MG63 (cell line): ENCODE results near the gene RUNX3. TPM values are rescaled to one million over a fixed set of nuclear protein-coding genes. Genes with fewer than 3 reads are reported as not detected.

Experiments used
- DNase-seq: peaks from one replicate; pipeline ENCODE4 v3.0.0-alpha.2; 2020
- H3K27me3 ChIP-seq: fragments of 250-450 bp; sonication (Bioruptor Pico); 2 replicates; pipeline ENCODE4 v1.5.1; 2020; ENCODE audit warnings: mild to moderate bottlenecking, moderate library complexity
- H3K36me3 ChIP-seq: fragments of 250-450 bp; sonication (Bioruptor Pico); 2 replicates; pipeline ENCODE4 v1.5.1; 2020; ENCODE audit warnings: mild to moderate bottlenecking, moderate library complexity
- H3K4me3 ChIP-seq: fragments of 250-450 bp; sonication (Bioruptor Pico); 2 replicates; pipeline ENCODE4 v1.5.1; 2020; ENCODE audit warnings: mild to moderate bottlenecking, moderate library complexity
- H3K9me3 ChIP-seq: fragments of 250-450 bp; sonication (Bioruptor Pico); 2 replicates; pipeline ENCODE4 v1.5.1; 2020; ENCODE audit warnings: mild to moderate bottlenecking, moderate library complexity
- total RNA-seq: library from RNA; depleted of rRNA; stranded (reverse); fragments of >200 nt; shearing (Covaris generic); gene quantifications from 2 replicates; pipeline ENCODE4 v1.2.3, GENCODE V29; 2014; ENCODE audit warnings: low replicate concordance

The RUNX3 gene
- total RNA-seq, 1 experiment from 2014 or later: 5.8 TPM

DNA sequence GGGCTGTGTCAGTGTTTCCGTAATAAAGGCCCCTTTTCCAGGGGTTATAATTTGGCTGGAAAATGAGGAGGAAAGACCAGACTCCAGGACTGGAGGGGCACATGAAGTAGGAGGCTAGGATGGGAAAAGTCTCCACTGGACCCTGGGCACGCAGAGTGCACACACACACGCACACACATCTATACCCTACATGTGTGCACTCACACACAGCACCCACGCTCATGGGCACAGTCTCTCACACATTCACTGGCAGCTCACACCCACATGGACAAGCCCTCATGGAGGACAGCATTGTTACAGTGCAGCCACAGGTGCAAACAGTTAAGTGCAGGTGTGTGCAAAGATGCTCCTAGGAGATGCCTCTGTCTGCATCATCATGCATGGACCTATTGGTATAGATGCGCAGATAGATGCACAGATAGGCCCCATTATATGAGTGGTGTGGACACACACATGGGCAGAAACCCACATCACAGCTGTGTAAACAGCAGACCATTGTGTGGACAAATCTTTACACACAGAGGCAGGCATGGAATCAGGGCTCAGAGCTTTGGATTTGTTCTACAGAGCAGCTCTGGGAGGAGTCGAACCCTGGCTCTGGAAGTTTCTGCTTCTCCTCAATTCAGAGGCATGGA is 9.1 kb upstream of the RUNX3 start:
- Histone ChIP-seq H3K27me3 (no peaks in the 10 kb centered on the region), H3K9me3 (no peaks in the 10 kb centered on the region), H3K4me3 (no peak overlapping the region), H3K36me3 (no peaks in the 10 kb centered on the region)
- no peak for DNase-seq

DNA sequence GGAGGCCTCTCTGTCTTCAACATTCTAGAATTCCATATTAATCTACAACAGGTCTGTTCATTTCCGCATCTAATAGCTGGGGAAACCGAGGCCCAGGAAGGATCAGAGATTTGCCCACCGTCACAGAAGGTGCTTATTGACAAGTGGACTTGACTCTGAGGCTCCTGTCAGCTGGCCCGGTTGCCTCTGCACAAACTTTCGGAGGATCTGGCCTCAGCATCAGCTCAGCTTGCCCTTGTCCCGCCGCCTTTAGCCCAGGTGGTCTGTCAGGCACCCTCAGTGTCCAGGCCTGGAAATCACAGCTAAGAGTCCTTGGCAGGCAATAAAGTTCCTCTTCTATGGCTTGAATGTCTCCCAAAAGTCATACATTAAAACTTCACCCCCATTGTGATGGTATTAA is 8.2 kb upstream of the RUNX3 start:
- DNase-seq: no peak
- Histone ChIP-seq H3K4me3 (no peak overlapping the region), H3K27me3 (no peaks in the 10 kb centered on the region)

DNA sequence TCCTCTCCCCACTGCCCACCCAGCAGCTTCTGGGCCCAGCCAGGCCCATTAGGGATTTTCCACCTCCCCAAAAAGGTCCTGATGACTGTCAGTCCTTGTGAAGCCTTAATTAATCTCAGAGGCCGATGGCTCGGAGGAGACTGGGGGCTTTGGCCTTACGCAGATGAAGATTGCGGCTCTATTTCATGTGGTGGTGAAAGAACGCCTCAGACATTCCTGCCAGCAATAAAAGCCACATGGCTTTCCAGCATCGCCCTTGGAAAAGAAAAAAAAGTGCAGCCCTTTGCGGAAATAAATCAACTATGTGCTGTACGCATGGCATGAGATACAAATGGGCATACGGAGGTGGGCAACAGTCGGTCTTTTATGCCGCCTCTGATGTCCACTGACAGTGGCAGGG is 6.6 kb upstream of the RUNX3 start:
- no peak for DNase-seq
- no peaks in the 10 kb centered on the region for H3K27me3 ChIP-seq

More for the DNA sequence above, 8.2 kb upstream of the RUNX3 start:
- H3K36me3 ChIP-seq: no peaks in the 10 kb centered on the region
- H3K9me3 ChIP-seq: no peaks in the 10 kb centered on the region

DNA sequence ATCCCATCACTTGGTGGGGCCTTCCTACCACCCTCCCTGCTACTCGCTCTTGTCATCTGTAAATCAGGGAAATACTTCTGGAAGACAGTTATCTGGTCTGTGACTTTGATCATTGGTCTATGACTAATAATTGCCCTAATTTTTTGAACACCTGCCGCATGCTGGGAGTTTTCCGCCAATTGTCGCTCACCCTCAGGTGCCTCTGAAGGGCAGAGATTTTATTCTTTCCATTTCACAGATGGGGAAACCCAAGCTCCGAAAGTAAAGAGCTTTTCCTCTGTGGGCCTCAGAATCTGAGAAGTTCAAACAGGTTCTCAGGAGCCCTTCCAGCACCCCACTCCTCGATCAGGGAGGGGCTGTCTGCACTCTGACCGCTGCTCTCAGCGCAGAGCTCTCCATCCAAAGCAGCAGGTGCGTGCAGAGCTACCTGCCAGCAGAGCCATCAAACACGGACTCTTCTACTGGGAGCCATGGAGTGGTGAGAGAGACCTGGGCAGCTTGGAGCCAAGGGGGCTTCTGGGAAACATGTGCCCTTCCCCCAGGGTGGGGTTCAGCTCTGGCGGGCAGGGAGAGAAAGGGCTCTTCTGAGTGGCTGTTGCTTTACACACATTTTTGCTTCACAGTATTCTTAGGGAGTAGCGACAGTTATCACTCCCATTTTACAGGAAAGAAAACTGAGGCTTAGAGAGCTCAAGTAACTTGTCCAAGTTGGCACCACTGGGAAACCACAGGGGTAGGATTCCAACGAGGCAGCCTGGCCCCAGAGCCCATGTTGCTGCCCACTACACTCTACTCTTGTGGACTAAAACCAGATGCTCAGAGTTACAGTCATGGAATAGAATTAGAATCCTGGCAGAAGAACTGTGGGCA is 5.8 kb upstream of the RUNX3 start:
- DNase-seq: no peak

More for the DNA sequence above, 6.6 kb upstream of the RUNX3 start:
- no peaks in the 10 kb centered on the region for H3K9me3 ChIP-seq
- H3K4me3 ChIP-seq: no peak overlapping the region
- H3K36me3 ChIP-seq: no peaks in the 10 kb centered on the region

DNA sequence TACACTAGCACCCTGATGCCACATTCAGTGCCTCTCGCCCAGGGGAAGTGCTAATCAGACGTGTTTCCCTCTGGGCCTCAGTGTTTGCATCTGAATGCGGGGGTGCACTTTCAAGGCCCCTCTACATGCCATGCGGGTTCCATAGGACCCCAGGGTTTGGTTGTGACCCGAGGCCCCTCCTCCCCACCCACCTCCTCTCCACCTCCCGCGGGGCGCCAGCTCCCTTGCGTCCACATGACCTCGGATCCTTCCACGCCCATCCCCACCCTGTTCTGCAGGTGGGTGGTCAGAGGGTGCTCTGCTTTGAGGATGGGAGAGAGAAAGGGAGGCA is 5.1 kb upstream of the RUNX3 start:
- Histone ChIP-seq H3K4me3 (no peak overlapping the region), H3K36me3 (no peaks in the 10 kb centered on the region), H3K27me3 (no peaks in the 10 kb centered on the region), H3K9me3 (no peaks in the 10 kb centered on the region)
- DNase-seq: no peak

More for the DNA sequence above, 5.8 kb upstream of the RUNX3 start:
- H3K27me3 ChIP-seq: no peaks in the 10 kb centered on the region
- H3K9me3 ChIP-seq: no peaks in the 10 kb centered on the region
- no peaks in the 10 kb centered on the region for H3K36me3 ChIP-seq
- no peak overlapping the region for H3K4me3 ChIP-seq

DNA sequence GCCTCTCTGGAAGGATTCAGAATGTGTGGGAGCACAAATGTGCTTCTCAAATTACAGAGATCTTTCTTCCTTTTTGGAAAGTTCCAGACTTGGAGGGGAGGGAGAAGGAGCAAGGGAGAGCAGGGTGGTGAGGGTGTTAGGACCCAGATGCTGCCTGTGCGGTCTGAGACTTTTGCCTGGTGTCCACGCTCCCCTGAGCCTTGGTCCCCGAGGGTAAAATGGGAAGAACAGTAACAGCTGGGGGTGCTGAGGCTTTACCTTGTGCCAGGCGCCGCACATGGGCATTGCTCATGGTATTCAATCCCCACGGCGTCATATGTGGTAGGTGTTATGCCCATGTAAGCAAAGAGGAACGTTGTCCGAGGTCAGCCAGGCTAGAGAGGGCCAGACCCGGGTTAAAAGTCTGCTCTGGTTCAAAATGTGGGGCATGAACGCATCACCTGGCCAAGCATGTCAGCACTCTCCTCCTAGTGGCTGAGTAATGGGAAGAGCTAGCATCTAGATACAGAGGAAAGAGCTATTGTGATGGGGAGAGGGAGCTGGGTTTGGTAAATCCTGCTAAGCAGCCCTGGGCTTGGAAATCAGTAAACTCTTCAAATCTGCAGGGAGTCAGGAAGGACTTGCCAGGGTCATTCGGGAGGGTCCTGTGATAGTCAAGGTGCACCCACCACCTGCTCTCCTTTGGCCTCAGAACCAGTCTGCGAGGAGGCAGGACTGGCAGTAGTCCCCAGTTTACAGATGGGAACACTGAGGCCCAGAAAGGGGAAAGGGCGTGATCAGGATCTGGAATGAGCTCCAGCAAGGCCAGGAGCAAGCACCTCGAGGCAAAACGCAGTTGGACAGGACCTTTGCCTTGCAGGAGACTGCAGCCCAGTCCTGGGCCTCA is 4.5 kb upstream of the RUNX3 start:
- H3K4me3 ChIP-seq: no peak overlapping the region
- H3K36me3 ChIP-seq: no peaks in the 10 kb centered on the region
- no peak for DNase-seq
- no peaks in the 10 kb centered on the region for H3K9me3 ChIP-seq
- H3K27me3 ChIP-seq: no peaks in the 10 kb centered on the region

DNA sequence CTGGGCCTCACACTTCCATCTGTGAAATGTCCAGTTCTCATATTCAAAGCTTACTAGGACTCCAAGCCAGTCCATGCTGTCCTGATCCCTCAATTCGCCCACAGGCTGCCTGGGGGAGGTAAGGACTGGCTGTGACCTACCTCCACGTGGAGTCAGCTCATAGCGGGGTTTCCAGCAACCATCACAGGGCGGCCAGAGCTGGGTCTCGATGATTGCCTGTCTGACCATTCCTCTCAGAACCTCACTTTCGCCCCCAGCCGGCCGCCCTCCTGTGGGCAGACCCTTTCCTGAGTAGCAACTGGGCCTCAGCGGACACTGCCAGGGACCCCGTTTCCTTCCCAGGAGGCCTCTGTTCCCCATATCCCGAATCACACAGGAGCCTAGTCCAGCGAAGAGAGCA is 3.4 kb upstream of the RUNX3 start:
- DNase-seq: no peak

DNA sequence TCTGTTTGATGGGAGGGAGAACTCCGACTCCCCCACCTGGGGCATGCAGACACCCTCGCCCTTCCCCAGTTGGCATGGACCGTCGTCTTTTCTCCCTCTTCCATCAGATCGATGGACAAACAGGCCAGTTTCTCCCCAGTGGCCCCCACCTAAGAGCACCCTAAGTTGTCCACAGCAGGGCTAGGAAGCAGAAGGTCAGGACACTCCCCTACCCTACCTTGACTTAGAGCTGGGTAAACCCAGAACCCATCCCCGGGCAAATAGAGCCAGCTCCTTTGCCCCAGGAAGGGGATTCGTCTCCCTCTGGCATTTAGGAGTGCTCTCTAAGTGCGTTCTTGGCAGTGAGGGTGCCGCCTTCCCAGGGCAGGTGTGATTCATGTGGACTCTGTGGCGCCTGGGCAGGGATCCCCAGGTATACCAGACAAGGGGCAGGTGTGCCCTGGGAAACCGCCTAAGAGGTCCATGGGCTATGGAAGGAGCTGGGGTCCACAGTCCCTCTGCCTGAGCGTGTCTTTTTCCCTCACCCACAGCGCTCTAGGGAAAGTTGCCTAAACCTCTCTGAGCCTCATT is 2.7 kb upstream of the RUNX3 start:
- no peak for DNase-seq
- Histone ChIP-seq H3K36me3 (no peaks in the 10 kb centered on the region), H3K27me3 (no peaks in the 10 kb centered on the region), H3K9me3 (no peaks in the 10 kb centered on the region), H3K4me3 (no peak overlapping the region)

More for the DNA sequence above, 3.4 kb upstream of the RUNX3 start:
- Histone ChIP-seq H3K4me3 (no peak overlapping the region), H3K27me3 (no peaks in the 10 kb centered on the region), H3K36me3 (no peaks in the 10 kb centered on the region), H3K9me3 (no peaks in the 10 kb centered on the region)

DNA sequence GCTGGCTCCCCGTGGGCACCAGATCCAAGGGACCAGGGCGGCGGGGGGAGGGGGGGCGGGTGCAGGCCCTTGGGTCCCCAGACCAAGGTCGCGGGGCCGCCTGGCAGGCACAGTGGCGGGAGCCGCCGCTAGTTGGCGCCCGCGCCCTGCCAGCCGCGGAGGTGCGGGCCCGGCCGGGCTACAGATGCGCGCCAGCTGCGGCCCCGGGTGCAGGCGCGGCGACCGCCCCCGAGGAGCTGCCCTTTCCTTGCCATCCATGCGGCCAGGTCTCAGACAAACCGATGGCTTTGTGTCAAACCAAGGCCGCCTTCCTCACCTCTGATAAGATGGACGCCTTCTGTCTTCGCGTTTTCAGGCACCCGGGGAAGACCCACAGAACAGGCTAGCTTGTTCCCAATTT is 2.2 kb upstream of the RUNX3 start:
- Histone ChIP-seq H3K27me3 (no peaks in the 10 kb centered on the region), H3K9me3 (no peaks in the 10 kb centered on the region), H3K4me3 (no peak overlapping the region), H3K36me3 (peaks cover 2% of the 10 kb centered on the region; the same call in 1 of the 2 replicates)
- DNase-seq: no peak

DNA sequence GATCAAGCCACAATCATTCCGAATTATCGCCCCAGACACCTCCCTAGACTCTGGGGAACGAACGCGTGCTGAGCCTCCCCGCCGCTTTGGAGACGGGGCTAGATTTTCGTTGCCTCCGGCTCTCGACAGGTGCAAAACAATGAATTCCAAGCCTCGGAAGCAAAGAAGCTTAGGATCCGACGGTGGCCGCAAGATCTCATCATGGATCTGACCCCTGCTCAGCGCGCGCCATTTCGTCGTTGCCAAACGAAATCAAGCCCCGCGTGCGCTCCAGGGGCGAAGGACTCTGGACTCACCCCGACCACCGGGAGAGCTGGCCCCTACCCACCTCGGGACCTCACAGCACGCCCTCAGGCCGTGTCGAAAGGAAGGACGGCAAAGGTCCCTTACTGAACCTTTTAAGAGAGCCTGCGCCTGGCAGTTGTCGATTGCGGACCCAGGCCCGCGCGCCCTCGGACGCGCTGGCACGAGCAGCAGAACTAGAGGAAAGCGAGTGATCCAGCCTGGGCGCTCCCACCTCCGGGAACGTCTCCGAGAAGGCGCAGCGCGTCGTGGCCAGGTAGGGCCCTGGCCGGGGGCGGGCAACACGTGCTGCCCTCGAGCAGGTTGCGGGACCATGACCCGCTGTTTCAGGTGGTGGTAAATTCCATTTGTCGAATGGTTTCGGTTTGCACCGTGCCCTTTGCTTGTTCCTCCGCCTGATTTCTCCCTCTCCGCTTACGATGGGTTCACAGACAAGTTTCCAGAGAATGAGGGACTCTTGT is 1.6 kb upstream of the RUNX3 start:
- no peaks in the 10 kb centered on the region for H3K9me3 ChIP-seq
- H3K4me3 ChIP-seq: no peak overlapping the region
- no peak for DNase-seq
- H3K27me3 ChIP-seq: no peaks in the 10 kb centered on the region
- H3K36me3 ChIP-seq: peaks cover 8% of the 10 kb centered on the region

DNA sequence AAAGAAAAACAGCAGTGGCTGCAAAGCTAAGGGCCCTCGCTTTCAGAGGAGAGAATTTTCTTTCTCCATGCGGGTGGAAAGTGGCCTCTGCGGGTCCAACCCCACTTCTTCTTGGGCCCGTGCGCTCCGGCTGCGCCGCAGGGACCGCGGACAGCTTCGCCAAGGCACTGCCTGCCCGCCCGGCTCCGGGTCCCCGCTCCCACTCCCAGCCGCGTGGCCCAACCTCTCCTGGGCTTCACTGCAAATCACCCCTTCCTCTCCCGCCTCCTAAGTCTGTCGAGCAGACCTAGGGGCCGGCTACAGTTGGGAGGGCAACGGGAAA is 1.0 kb upstream of the RUNX3 start:
- peaks cover 13% of the 10 kb centered on the region for H3K36me3 ChIP-seq
- H3K27me3 ChIP-seq: no peaks in the 10 kb centered on the region
- no peak overlapping the region for H3K4me3 ChIP-seq
- no peaks in the 10 kb centered on the region for H3K9me3 ChIP-seq
- DNase-seq: no peak

DNA sequence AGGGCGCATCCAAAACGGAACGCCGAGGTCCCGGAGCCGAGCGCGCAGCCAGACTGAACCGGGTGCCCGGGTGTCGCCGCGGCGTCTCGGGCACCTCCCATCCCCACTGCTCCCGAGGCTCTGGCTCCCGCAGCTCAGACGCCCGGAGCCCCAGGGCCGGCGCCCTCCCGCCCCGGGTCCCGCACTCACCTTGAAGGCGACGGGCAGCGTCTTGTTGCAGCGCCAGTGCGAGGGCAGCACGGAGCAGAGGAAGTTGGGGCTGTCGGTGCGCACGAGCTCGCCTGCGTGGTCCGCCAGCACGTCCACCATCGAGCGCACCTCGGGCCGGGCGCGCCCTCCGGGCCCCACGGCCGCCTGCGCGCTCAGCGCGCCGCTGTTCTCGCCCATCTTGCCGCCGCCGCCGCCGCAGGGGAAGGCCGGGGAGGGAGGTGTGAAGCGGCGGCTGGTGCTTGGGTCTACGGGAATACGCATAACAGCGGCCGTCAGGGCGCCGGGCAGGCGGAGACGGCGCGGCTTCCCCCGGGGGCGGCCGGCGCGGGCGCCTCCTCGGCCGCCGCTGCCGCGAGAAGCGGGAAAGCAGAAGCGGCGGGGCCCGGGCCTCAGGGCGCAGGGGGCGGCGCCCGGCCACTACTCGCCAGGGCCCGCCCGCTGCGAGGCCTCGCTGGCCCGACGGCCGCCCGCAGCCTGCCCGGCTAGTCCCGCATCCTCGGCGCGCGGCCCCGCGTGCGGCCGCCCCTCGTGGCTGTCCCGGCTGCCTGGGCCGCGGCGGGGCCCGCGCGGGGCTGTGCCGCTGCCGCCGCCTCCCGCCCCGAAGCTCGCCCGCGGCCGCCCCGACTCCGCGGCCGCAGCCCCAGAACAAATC is 447 bp downstream of the RUNX3 start:
- Histone ChIP-seq H3K27me3 (no peaks in the 10 kb centered on the region), H3K36me3 (peaks cover 18% of the 10 kb centered on the region), H3K4me3 (peak overlapping the region; percentile 65), H3K9me3 (no peaks in the 10 kb centered on the region)
- DNase-seq: peak; percentile 54

DNA sequence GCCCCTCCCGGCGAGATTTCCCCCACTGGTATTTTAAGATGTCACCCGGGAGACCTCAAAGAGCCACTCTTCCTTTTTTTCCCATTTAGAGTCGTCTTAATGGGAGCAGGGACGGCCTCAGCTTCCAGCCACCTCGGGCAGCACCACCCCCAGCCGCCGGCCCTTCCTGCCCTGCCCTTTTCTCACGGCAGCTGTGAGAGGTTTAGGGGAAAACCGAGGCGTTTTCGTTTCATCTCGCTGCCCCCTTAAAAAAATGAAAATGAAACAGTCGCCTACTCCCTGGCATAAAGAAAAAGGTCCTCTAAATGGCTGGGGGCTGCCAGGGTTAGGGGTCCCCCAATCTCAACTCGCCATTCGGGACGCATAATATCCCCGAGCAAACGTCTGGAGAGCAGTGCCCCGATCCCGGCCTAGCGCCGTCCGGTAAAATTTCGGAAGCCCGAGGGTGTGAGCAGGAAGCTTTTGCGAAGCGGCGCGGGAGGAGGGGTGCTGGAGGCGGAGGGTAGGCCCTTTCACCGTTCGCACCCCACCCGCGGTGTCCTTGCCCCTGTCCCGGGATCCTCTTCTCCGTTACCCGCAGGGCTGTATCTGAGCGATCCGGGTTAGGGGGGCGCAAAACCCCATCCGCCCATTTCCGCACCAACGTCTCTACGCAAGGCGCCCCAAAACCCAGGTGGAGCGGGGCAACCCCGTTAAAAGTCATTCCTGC is 1.2 kb downstream of the RUNX3 start:
- Histone ChIP-seq H3K36me3 (peaks cover 18% of the 10 kb centered on the region), H3K9me3 (no peaks in the 10 kb centered on the region), H3K27me3 (no peaks in the 10 kb centered on the region), H3K4me3 (peak overlapping the region; percentile 65)
- peak; percentile 66 for DNase-seq

DNA sequence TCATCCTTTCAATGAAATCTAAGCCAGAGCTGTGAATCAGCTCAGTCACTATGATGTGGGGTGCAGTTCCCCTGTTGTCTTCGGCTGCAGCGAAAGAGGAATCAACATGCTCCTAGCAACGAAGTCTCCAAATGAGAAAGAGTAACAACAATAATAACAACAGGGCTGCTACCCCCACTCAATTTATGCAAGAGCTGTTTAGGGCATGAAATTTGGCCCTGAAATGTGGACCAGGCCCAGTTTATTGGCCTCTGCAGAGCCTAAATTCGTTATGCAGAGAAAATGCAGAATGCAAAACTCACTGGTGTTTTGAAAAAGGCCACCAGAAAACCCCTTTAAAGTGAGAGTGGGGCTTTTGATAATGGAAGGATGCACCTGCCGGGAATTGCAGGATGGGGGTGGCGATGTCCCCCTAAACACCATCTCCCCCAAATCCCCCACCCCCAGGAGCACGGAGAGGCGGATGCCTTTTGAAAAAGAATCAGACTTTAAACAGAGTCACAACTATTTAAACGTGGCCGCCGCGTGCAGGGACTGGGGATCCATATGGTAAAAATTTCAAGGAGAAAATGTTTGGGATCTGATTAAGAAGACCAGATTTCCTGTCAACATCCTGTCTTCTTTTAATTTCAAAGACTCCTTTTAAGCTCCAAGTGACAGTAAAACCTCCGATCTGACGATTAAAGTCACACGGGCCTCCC is 1.9 kb downstream of the RUNX3 start:
- peak overlapping the region; percentile 65 for H3K4me3 ChIP-seq
- DNase-seq: no peak
- no peaks in the 10 kb centered on the region for H3K9me3 ChIP-seq
- H3K27me3 ChIP-seq: no peaks in the 10 kb centered on the region
- peaks cover 18% of the 10 kb centered on the region for H3K36me3 ChIP-seq
